ENCODE measurements around the gene WDFY4.

The WDFY4 gene

GRCh38 chr10:48803801-48804584, 119.3 kb downstream of the WDFY4 start (continued):
- TF ChIP-seq ZNF280C (tag by site-specific recombination; IDR thresholded peaks at IDR 0.05) (no peak), GLI2 (tag by site-specific recombination; IDR thresholded peaks at IDR 0.05; ENCODE audit: borderline replicate concordance, low read depth) (no peak), AEBP2 (tag by site-specific recombination; IDR thresholded peaks at IDR 0.05; ENCODE audit: borderline replicate concordance) (no peak), ZNF174 (tag by site-specific recombination; IDR thresholded peaks at IDR 0.05) (no peak), ZBTB17 (tag by site-specific recombination; IDR thresholded peaks at IDR 0.05) (0 out of 2 replicates have a peak, but pooled peaks have one; percentile 17), ZNF449 (tag by site-specific recombination; IDR thresholded peaks at IDR 0.05) (no peak)

GRCh38 chr10:48804740-48805182, 120.1 kb downstream of the WDFY4 start:
- CTCF ChIA-PET = interaction anchor here (4.3 kb wide), 1 partner anchor 147 kb away, joined by 18 read pairs; no protein-coding TSS in a partner anchor
- POLR2A ChIA-PET = no interaction called here
- Histone ChIP-seq H3K9me3 (ENCODE audit: control insufficient read depth, insufficient read depth, low read depth, low read length) (no peaks in the 10 kb centered on the region), H3K4me3 (ENCODE audit: low read depth, low read length) (no peak overlapping the region), H3K36me3 (ENCODE audit: control insufficient read depth in 2 of 2, insufficient read depth in 1 of 2, low read length in 2 of 2) (no peaks in the 10 kb centered on the region), H3K27ac (ENCODE audit: extremely low read depth, low read depth, low read length) (no peak overlapping the region), H3K4me1 (ENCODE audit: control insufficient read depth, insufficient read depth, low read length) (no peaks in the 10 kb centered on the region; the same call in 1 of the 2 replicates)
- no peak for TF ChIP-seq ZNF341 (tag by site-specific recombination; IDR thresholded peaks at IDR 0.05; ENCODE audit: low read depth)
- TF ChIP-seq ZBTB20 (tag by site-specific recombination; IDR thresholded peaks at IDR 0.05) = 0 out of 2 replicates have a peak, but pooled peaks have one; percentile 26

DNA sequence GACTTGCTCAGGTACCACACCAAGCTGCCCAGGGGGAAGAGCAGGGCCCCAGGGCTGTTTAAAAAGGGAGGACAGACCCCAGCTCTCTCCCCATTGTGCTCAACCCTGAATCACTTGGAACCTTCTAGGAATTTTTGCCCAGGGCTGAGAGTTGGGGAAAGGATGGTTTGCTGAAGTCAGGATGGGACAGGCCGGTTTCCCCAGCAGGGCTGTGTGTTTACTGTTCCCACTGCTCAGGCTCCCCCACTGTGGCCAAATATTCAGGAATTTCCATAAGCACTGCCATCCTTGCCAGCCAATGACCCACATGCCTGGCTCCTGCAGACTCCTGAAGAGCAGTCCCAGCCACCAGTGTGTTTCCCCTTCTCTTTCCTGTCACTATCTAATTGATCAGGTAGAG, 120.7 kb downstream of the WDFY4 start:
- Histone ChIP-seq H3K9me3 (ENCODE audit: control insufficient read depth, insufficient read depth, low read depth, low read length) (no peaks in the 10 kb centered on the region), H3K27ac (ENCODE audit: extremely low read depth, low read depth, low read length) (no peak overlapping the region), H3K4me1 (ENCODE audit: control insufficient read depth, insufficient read depth, low read length) (no peaks in the 10 kb centered on the region; the same call in 1 of the 2 replicates), H3K36me3 (ENCODE audit: control insufficient read depth in 2 of 2, insufficient read depth in 1 of 2, low read length in 2 of 2) (no peaks in the 10 kb centered on the region), H3K4me3 (ENCODE audit: low read depth, low read length) (no peak overlapping the region)
- CTCF ChIA-PET = interaction anchor here (4.3 kb wide), 1 partner anchor 148 kb away, joined by 18 read pairs; no protein-coding TSS in a partner anchor
- no peak for TF ChIP-seq GLI2 (tag by site-specific recombination; IDR thresholded peaks at IDR 0.05; ENCODE audit: borderline replicate concordance, low read depth)
- no peak for TF ChIP-seq ZNF302 (tag by site-specific recombination; IDR thresholded peaks at IDR 0.05; ENCODE audit: low read depth)
- TF ChIP-seq ZNF701 (tag by site-specific recombination; IDR thresholded peaks at IDR 0.05) = no peak
- TF ChIP-seq ZNF19 (tag by site-specific recombination; IDR thresholded peaks at IDR 0.05; ENCODE audit: low read depth) = no peak
- TF ChIP-seq ZNF175 (tag by site-specific recombination; IDR thresholded peaks at IDR 0.05) = no peak
- no peak for TF ChIP-seq ZNF837 (tag by site-specific recombination; IDR thresholded peaks at IDR 0.05)
- no peak for TF ChIP-seq ZNF501 (tag by site-specific recombination; IDR thresholded peaks at IDR 0.05)
- no peak for TF ChIP-seq IKZF3 (tag by site-specific recombination; IDR thresholded peaks at IDR 0.05)
- no peak for TF ChIP-seq ZNF707 (tag by site-specific recombination; IDR thresholded peaks at IDR 0.05)
- TF ChIP-seq TRIM28 (IDR thresholded peaks at IDR 0.05; ENCODE audit: borderline replicate concordance, low read length) = no peak
- no peak for TF ChIP-seq ZNF704 (tag by site-specific recombination; IDR thresholded peaks at IDR 0.05)
- no peak for TF ChIP-seq ZFP37 (tag by site-specific recombination; IDR thresholded peaks at IDR 0.05)
- TF ChIP-seq ZNF561 (tag by site-specific recombination; IDR thresholded peaks at IDR 0.05; ENCODE audit: borderline replicate concordance) = no peak
- TF ChIP-seq MEIS1 (CRISPR knock-in tag; IDR thresholded peaks at IDR 0.05; ENCODE audit: borderline replicate concordance) = no peak
- no peak for TF ChIP-seq GLI4 (tag by site-specific recombination; IDR thresholded peaks at IDR 0.05)
- TF ChIP-seq ZNF223 (tag by site-specific recombination; IDR thresholded peaks at IDR 0.05) = no peak
- POLR2A ChIA-PET = no interaction called here

Data from HEK293 (cell line).